HCT116 (cell line): ENCODE measurements around the gene CACNA2D3. TPM values are rescaled to one million over a fixed set of nuclear protein-coding genes. Genes with fewer than 3 reads are reported as not detected.

ENCODE experiments used
- ATAC-seq: fragments of 200-7000 bp; cut with Tn5 transposase; 2 replicates; pipeline ENCODE4 v1.9.1; 2020; ENCODE audit warnings: mild to moderate bottlenecking, moderate library complexity
- BruUV-seq: library from RNA; stranded (reverse); fragments of 400-500 nt; replicated peaks from 2 replicates; lab custom pipeline; 2021; lab: Mats Ljungman, UMichigan
- CTCF ChIA-PET: fragments of 300-600 bp; sonication (Branson Sonifier 250); formaldehyde crosslinking; loops from one replicate; lab custom pipeline; 2021; ENCODE audit warnings: antibody characterized with exemption; lab: Charles Lee
- POLR2A ChIA-PET: fragments of 300-600, 350-600 bp; sonication (Branson Sonifier 250); formaldehyde crosslinking; loops from one replicate; lab custom pipeline; 2021; ENCODE audit warnings: antibody characterized with exemption; lab: Charles Lee
- RAD21 ChIA-PET, 2 experiments: fragments of 300-600 bp; sonication (Branson Sonifier 250); formaldehyde crosslinking; loops; one replicate each; lab custom pipeline; 2023; ENCODE audit warnings: low total read pairs in 2 of 2; ENCODE audit not compliant: uncharacterized antibody in 2 of 2, unreplicated experiment in 2 of 2, low non-redundant PET in 1 of 2; lab: Charles Lee
- DNase-seq: peaks from one replicate; pipeline ENCODE4 v3.0.0-alpha.2; 2010; ENCODE audit warnings: low read depth, low spot score
- H2AFZ ChIP-seq: fragments of 200-600 bp; shearing (Covaris generic), sonication (generic); 2 replicates; pipeline ENCODE4 v1.6.1; 2017; ENCODE audit warnings: low read depth, mixed run types, mixed read lengths, antibody characterized with exemption, low read length; ENCODE audit not compliant: poor library complexity, severe bottlenecking
- H3K27ac ChIP-seq: 2 replicates; pipeline ENCODE4 v1.5.1; 2012; ENCODE audit warnings: low read depth, low read length
- H3K27me3 ChIP-seq: fragments of 200-600 bp; sonication (generic); 2 replicates; pipeline ENCODE4 v1.6.1; 2016; ENCODE audit warnings: mixed run types, low read length, mixed read lengths; ENCODE audit not compliant: insufficient read depth
- H3K36me3 ChIP-seq, 2 experiments: fragments of 200-500 bp in 1 of 2; fragments of 200-600 bp in 1 of 2; sonication (Bioruptor generic) in 1 of 2; sonication (generic) in 1 of 2; 2 replicates each; pipeline versions ENCODE4 v1.5.1 to v1.6.1; 2014 to 2016; ENCODE audit warnings: low read length in 2 of 2, inconsistent platforms in 1 of 2, mixed read lengths in 1 of 2, mixed run types in 1 of 2; ENCODE audit not compliant: insufficient read depth in 2 of 2, control insufficient read depth in 1 of 2
- H3K4me1 ChIP-seq, 2 experiments: fragments of 200-600 bp in 1 of 2; sonication (generic) in 1 of 2; 2 replicates each; pipeline versions ENCODE4 v1.5.1 to v1.6.1; 2012 to 2017; ENCODE audit warnings: low read length in 2 of 2, inconsistent platforms in 1 of 2, mild to moderate bottlenecking in 1 of 2, mixed read lengths in 1 of 2, mixed run types in 1 of 2, moderate library complexity in 1 of 2; ENCODE audit not compliant: insufficient read depth in 2 of 2, control insufficient read depth in 1 of 2
- H3K4me2 ChIP-seq: fragments of 200-600 bp; sonication (generic); 2 replicates; pipeline ENCODE4 v1.6.1; 2017; ENCODE audit warnings: mixed run types, low read length, mixed read lengths
- H3K4me3 ChIP-seq, 2 experiments: fragments of 200-600 bp in 1 of 2; sonication (generic) in 1 of 2; replicated peaks in 1 of 2; 2 replicates each; pipeline ENCODE4 v1.5.1; 2011 to 2016; ENCODE audit warnings: low read length in 2 of 2, control low read depth in 1 of 2, low read depth in 1 of 2, mild to moderate bottlenecking in 1 of 2, mixed read lengths in 1 of 2, mixed run types in 1 of 2
- H3K79me2 ChIP-seq: fragments of 200-600 bp; sonication (generic); 2 replicates; pipeline ENCODE4 v1.6.1; 2017; ENCODE audit warnings: mild to moderate bottlenecking, mixed run types, low read length, moderate library complexity, mixed read lengths; ENCODE audit not compliant: insufficient read depth
- H3K9ac ChIP-seq: fragments of 200-600 bp; sonication (generic); 2 replicates; pipeline ENCODE4 v1.6.1; 2016; ENCODE audit warnings: low read length, mixed read lengths
- H3K9me2 ChIP-seq: fragments of 200-600 bp; sonication (generic), shearing (Covaris generic); 2 replicates; pipeline ENCODE4 v1.6.1; 2017; ENCODE audit warnings: mixed run types, mild to moderate bottlenecking, moderate library complexity; ENCODE audit not compliant: insufficient read depth
- H3K9me3 ChIP-seq, 2 experiments: fragments of 200-500 bp in 1 of 2; fragments of 200-600 bp in 1 of 2; sonication (Bioruptor generic) in 1 of 2; sonication (generic) in 1 of 2; 2 replicates each; pipeline ENCODE4 v1.6.1; 2014 to 2017; ENCODE audit warnings: low read length in 2 of 2, mixed read lengths in 2 of 2, inconsistent platforms in 1 of 2, low read depth in 1 of 2, mild to moderate bottlenecking in 1 of 2, mixed run types in 1 of 2, moderate library complexity in 1 of 2; ENCODE audit not compliant: control insufficient read depth in 1 of 2, insufficient read depth in 1 of 2
- H4K20me1 ChIP-seq: fragments of 200-600 bp; sonication (generic), shearing (Covaris generic); 2 replicates; pipeline ENCODE4 v1.6.1; 2017; ENCODE audit warnings: mixed run types, mild to moderate bottlenecking, moderate library complexity; ENCODE audit not compliant: insufficient read depth
- CEBPB ChIP-seq: IDR thresholded peaks from 2 replicates; pipeline ENCODE4 v1.6.1; 2012; ENCODE audit warnings: low read depth
- EGR1 ChIP-seq: IDR thresholded peaks from 2 replicates; pipeline ENCODE4 v1.6.1; 2012; ENCODE audit warnings: low read depth
- EZH2 ChIP-seq: fragments of 200-600 bp; sonication (generic); IDR thresholded peaks from 2 replicates; pipeline ENCODE4 v1.6.1; 2017; ENCODE audit warnings: antibody characterized with exemption, mixed run types
- POLR2A ChIP-seq: IDR thresholded peaks from 2 replicates; pipeline ENCODE4 v1.7.0; 2011; ENCODE audit warnings: borderline replicate concordance; ENCODE audit not compliant: insufficient read depth, insufficient read length; ENCODE audit errors: extremely low read depth
- POLR2AphosphoS5 ChIP-seq: IDR thresholded peaks from 2 replicates; pipeline ENCODE4 v1.6.1; 2011; ENCODE audit warnings: mild to moderate bottlenecking, low read depth, low read length, moderate library complexity
- SIN3A ChIP-seq: IDR thresholded peaks from 2 replicates; pipeline ENCODE4 v1.6.1; 2012; ENCODE audit warnings: low read depth
- SP1 ChIP-seq: IDR thresholded peaks from 2 replicates; pipeline ENCODE4 v1.6.1; 2012; ENCODE audit warnings: low read depth
- TCF7L2 ChIP-seq: IDR thresholded peaks from 2 replicates; pipeline ENCODE4 v1.7.0; 2011; ENCODE audit warnings: borderline replicate concordance, inconsistent platforms; ENCODE audit not compliant: insufficient read depth, insufficient read length; ENCODE audit errors: extremely low read depth
- YY1 ChIP-seq: IDR thresholded peaks from 2 replicates; pipeline ENCODE4 v1.6.1; 2011; ENCODE audit warnings: low read length, low read depth, moderate library complexity, mild to moderate bottlenecking; ENCODE audit not compliant: insufficient replicate concordance; ENCODE audit errors: extremely low read depth
- intact Hi-C: fragments of 100-400 bp; cut with micrococcal nuclease; formaldehyde crosslinking; loops from 2 replicates; pipeline ENCODE4 v1.10.0; 2022
- total RNA-seq: library from RNA; stranded (reverse); gene quantifications from one replicate; pipeline ENCODE4 v1.2.1, GENCODE V29; 2021; ENCODE audit not compliant: unreplicated experiment
- TF ChIP-seq, protein P1 (sequence below): IDR thresholded peaks from 2 replicates; pipeline ENCODE4 v1.6.1; 2011; ENCODE audit warnings: mild to moderate bottlenecking, low read length, moderate library complexity; ENCODE audit not compliant: insufficient replicate concordance; ENCODE audit errors: extremely low read depth

The CACNA2D3 gene
- total RNA-seq, 1 experiment from 2014 or later, result 0.20 TPM

- ATAC-seq, result no peak
- no peak overlapping the region for H2AFZ ChIP-seq
- no peak for DNase-seq
- ChIA-PET POLR2A (no interaction called here), RAD21 (no interaction called here), CTCF (no interaction called here)
- BruUV-seq, result no TSS peak
- peaks cover 9% of the 10 kb centered on the region; the same call in 1 of the 2 replicates for H3K27me3 ChIP-seq
- no peaks in the 10 kb centered on the region for H3K9me2 ChIP-seq
- intact Hi-C loops, result no loop called here
- TF ChIP-seq EZH2, result no peak
- no peak for TF ChIP-seq POLR2AphosphoS5
- TF ChIP-seq POLR2A, result no peak
- no peak for TF ChIP-seq CEBPB
- TF ChIP-seq YY1, result no peak
- TF ChIP-seq SIN3A, result no peak
- no peaks in the 10 kb centered on the region for H4K20me1 ChIP-seq
- H3K9me3 ChIP-seq, result no peaks in the 10 kb centered on the region
- H3K4me2 ChIP-seq, result no peak overlapping the region
- H3K36me3 ChIP-seq, result no peaks in the 10 kb centered on the region
- no peak overlapping the region for H3K27ac ChIP-seq
- no peak overlapping the region for H3K9ac ChIP-seq
- H3K4me3 ChIP-seq, result no peak overlapping the region
- no peaks in the 10 kb centered on the region for H3K4me1 ChIP-seq
- no peaks in the 10 kb centered on the region for H3K79me2 ChIP-seq
Observed at GRCh38 chr3:54093491-54094248, 28.7 kb upstream of the CACNA2D3 start.

GRCh38 chr3:54094926-54095325 lies 27.4 kb upstream of the CACNA2D3 start:
- H3K4me1 ChIP-seq, result no peaks in the 10 kb centered on the region
- H3K36me3 ChIP-seq, result no peaks in the 10 kb centered on the region
- H3K9ac ChIP-seq, result no peak overlapping the region
- no peak overlapping the region for H3K4me3 ChIP-seq
- H3K9me3 ChIP-seq, result no peaks in the 10 kb centered on the region
- TF ChIP-seq, protein P1, sequence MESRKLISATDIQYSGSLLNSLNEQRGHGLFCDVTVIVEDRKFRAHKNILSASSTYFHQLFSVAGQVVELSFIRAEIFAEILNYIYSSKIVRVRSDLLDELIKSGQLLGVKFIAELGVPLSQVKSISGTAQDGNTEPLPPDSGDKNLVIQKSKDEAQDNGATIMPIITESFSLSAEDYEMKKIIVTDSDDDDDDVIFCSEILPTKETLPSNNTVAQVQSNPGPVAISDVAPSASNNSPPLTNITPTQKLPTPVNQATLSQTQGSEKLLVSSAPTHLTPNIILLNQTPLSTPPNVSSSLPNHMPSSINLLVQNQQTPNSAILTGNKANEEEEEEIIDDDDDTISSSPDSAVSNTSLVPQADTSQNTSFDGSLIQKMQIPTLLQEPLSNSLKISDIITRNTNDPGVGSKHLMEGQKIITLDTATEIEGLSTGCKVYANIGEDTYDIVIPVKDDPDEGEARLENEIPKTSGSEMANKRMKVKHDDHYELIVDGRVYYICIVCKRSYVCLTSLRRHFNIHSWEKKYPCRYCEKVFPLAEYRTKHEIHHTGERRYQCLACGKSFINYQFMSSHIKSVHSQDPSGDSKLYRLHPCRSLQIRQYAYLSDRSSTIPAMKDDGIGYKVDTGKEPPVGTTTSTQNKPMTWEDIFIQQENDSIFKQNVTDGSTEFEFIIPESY, result no peak
- TF ChIP-seq EGR1, result no peak
- TF ChIP-seq SP1, result no peak
- no peak for TF ChIP-seq EZH2
- TF ChIP-seq TCF7L2, result no peak
- TF ChIP-seq SIN3A, result no peak
- H4K20me1 ChIP-seq, result no peaks in the 10 kb centered on the region
- H3K27ac ChIP-seq, result no peak overlapping the region
- ChIA-PET CTCF (no interaction called here), POLR2A (no interaction called here), RAD21 (no interaction called here)
- no peaks in the 10 kb centered on the region for H3K79me2 ChIP-seq
- H3K27me3 ChIP-seq, result peaks cover 2% of the 10 kb centered on the region; the same call in 1 of the 2 replicates
- no TSS peak for BruUV-seq
- H3K9me2 ChIP-seq, result no peaks in the 10 kb centered on the region
- H3K4me2 ChIP-seq, result no peak overlapping the region
- DNase-seq (no peak), ATAC-seq (no peak)
- intact Hi-C loops, result no loop called here
- H2AFZ ChIP-seq, result no peak overlapping the region
